HL-60/S4 treated with retinoic acid at 250 ng/mL for 4 days and 3 days (cell line): ENCODE results near the gene BACH1.

Experiments
- in situ Hi-C: fragments of 300-500 bp; cut with MboI; formaldehyde crosslinking; loops from 2 replicates; pipeline ENCODE4 v1.7.0; 2022; ENCODE audit warnings: low sequenced_read_pairs

The BACH1 gene

DNA sequence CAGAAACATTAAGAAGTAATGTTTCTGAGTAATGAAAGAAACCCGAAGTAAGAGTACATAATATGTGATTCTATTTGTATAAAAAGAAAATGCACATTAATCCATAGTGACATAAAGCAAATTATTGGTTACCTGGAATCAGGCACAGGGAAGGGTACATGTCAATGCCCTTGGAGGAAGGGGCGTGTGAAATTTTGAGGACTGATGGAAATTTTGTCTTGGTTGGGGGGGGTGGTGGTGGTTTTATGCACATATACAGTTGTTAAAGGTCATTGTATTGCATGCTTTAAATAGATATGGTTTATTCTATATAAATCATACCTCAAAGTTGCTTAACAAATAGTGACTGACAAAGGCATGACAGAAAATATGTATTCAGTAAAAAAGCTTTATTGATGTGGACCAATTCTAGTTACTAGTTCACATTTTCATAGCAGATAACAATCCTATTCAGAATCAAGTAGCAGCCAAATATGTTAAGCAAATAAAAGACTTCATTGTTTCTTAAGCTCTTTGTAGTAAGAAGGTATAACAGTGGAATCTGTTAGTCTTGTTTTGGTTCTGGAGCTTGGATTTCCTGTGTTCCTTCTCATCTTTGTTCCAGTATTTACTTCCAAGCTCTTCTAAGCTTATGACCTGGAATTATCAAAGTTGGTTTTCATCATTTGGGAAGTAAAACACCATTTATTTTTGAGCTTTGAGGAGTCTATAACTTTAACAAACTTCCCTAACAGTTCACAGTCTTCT lies 15.1 kb downstream of the BACH1 start:
- in situ Hi-C loops, result no loop called here

GRCh38 chr21:29315131-29315749 lies 16.5 kb downstream of the BACH1 start:
- in situ Hi-C loops, result no loop called here

DNA sequence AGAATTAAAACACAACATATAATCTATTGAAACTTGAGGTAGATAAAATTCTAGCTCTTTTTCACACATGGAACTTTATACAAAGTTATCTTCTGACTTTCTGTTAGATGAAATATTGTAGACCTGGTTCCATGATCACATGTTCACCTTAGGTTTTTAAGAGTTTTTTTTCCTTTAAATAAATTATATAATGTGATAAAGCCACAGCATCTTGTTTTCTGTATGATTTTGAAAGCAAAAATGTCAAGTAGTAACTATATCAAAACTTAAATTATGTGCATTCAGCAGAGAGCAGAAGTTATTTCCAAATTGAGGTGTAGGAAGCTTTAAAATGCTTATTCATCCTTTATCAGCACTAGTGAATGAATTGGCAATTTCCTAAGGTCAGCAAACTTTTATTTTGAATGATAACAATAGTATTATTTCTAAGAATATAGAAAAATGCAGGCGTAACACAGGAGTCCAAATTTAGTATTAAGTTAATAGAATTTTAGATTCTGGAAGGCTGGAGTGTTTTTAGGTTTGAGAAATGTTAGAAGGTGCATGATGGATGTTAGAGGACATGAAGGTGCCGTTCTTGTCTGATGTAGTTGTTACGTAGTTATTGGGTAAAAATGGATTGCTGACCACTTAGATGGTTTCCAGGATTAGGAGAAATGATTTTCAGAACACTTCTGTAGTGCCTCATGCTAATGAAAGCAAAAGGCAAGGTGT lies 17.5 kb downstream of the BACH1 start:
- in situ Hi-C loops, result no loop called here

DNA sequence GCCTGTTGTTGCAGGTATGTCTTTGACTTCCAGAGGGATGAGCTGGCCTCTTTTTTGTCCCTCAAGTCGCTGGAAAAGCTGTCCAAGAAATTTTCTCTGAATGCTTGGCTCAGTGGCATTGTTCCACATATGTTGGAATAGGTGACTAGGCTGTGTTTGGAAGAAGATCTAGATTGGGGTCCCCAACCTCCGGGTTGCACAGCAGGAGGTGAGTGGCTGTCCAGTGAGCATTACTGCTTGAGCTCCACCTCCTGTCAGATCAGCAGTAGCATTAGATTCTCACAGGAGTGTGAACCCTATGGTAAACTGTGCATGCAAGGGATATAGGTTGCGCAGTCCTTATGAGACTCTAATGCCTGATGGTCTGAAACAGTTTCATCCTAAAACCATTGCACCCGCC lies 18.1 kb downstream of the BACH1 start:
- in situ Hi-C loops, result no loop called here

- in situ Hi-C loops, result no loop called here
These were observed 19.6 kb downstream of the BACH1 start for GRCh38 chr21:29318354-29318753.

DNA sequence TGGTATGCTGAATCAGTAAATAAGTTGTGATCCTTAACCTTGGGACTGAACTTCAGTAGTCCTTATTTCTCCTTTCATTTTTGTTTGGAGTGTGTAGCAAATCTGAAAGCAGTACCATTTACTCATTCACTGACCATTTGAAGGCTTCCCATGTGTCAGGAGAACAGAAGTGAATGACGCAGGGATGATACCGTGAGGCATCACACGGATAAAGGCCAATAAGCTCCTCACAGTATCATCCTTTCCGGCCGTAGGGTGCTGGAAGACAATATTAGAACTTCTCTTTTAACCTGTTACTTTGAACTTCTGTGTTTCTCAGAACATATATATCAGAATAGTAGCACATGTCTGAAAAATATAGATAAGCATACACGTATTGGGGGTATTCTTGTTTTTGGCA lies 21.3 kb downstream of the BACH1 start:
- in situ Hi-C loops, result no loop called here

DNA sequence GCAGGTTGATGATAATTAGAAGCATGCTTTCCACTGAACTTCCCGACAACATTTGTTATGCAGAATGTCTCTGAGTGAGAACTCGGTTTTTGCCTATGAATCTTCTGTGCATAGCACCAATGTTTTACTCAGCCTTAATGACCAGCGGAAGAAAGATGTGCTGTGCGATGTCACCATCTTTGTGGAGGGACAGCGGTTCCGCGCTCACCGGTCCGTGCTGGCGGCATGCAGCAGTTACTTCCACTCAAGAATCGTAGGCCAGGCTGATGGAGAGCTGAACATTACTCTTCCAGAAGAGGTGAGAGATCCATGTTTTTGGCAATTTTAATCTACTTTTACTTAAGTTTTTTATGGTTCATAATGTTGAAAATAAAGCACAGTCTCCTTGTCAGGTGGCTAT lies 22.5 kb downstream of the BACH1 start:
- in situ Hi-C loops, result no loop called here

DNA sequence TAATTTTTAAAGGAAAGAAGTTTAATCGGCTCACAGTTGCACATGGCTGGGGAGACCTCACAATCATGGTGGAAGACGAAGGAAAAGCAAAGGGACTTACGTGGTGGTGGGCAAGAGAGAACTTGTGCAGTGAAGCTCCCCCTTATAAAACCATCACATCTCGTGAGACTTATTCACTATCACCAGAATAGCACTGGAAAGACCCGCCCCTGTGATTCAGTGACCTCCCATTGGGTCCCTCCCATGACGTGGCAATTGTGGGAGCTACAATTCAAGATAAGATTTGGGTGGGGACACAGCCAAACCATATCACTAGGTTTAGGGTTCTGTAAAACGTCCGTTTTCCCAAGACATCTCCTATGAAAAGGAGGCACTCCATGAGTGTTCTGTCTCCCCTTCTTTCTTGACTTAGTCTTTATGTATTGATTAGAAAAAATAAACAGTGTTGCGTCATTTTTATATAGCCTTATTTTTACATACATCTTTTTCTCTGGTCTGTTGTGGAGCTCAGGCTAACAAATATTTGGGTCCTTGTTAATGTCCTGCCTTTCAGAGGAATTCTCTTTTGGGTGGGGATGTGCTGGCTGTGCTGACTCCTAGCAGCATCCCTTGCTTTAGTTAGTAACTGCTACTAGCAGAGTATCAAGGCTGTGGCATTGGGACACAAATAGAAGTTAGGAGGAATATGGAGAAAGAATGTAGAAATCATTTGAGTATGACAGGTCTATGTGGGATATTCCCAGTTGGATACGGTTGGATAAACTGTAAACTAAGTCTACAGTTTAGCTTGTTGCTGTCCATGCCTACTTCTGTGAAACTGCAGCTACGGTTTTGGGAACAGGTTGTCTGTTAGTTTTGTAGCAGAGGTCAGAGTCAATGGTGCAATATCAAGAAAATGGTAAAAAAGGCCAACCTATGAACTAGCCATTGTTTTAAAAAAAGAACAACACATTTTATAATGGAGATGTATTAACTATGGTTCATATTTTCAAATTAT lies 23.5 kb downstream of the BACH1 start:
- in situ Hi-C loops, result no loop called here

DNA sequence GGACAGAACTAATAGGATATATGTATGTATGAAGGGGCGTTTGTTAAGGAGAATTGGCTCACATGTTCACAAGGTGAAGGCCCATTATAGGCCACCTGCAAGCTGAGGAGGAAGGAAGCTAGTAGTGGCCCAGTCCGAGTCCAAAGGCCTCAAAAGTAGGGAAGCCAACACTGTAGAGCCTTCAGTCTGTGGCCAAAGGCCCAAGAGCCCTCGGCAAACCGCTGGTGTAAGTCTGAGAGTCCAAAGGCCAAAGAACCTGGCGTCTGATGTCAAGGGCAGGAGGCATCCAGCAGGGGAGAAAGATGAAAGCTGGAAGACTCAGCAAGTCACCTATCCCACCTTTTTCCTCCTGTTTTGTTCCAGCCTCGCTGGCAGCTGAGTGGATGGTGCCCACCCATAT lies 24.5 kb downstream of the BACH1 start:
- in situ Hi-C loops, result no loop called here

- in situ Hi-C loops, result no loop called here
These were observed 28.3 kb downstream of the BACH1 start for GRCh38 chr21:29326914-29327554.

DNA sequence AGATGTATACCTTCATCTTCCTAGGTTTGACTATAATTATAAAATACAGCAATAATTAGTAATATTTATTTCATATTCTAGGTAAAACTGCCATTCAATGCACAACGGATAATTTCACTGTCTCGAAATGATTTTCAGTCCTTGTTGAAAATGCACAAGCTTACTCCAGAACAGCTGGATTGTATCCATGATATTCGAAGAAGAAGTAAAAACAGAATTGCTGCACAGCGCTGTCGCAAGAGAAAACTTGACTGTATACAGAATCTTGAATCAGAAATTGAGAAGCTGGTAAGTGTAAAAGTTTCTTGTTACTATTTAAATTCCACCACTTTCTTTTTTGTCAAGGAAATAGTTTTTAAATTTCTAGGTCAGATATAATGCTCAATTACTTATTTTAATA lies 30.7 kb downstream of the BACH1 start:
- in situ Hi-C loops, result no loop called here

GRCh38 chr21:29330797-29331196 lies 32.1 kb downstream of the BACH1 start:
- in situ Hi-C loops, result no loop called here

- in situ Hi-C loops, result no loop called here
These were observed 34.0 kb downstream of the BACH1 start for GRCh38 chr21:29332461-29333362.

DNA sequence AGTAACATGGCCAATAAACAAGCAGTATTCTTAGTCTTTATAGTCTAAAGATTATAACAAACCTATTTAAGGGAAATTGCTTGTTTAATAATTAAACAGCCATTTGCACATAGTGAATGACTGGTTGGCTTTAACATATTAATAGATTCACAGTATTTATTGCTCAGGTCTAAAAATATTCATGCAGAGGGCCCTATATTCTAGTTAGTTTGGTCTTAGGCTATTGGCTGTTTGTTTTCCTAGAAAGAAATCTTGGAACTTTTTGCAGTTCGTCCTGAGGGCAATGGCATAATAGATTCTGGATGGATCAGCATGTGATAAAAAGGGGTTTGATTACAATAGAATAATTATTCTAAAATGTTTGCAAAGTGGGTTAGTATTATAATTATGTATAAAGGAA lies 34.7 kb downstream of the BACH1 start:
- in situ Hi-C loops, result no loop called here

DNA sequence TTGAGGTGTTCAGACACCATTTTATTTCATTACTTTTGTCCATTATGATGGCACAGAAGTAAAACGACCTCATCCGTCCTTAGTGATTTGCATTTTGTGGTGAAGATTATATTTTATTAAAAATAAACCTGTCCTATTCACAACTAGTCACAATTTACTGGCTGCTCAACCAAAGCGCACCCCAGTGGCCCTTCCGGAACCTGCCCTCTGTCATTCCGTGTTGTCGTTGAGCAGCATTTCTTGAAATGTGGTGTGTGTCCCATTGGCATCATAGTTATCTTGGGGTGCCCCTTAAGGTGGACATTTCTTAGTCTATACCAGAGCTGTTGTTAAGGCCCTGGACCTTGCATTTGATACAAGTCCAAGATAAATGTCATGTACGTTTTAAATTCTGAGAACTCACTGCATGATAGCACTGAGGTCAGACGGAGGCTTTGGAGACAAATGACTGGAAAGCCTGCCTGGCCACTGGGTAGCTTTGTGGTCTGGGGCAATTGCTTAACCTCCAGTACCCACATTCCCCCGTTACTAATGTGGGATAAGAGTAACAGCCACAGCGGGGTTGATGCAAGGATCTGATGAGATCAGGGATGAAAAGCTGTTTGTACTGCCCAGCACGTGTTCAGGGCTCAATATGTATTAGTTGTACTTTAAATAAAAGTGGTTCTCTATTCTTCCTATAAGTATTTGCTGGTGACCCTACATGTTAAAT lies 36.2 kb downstream of the BACH1 start:
- in situ Hi-C loops, result no loop called here

DNA sequence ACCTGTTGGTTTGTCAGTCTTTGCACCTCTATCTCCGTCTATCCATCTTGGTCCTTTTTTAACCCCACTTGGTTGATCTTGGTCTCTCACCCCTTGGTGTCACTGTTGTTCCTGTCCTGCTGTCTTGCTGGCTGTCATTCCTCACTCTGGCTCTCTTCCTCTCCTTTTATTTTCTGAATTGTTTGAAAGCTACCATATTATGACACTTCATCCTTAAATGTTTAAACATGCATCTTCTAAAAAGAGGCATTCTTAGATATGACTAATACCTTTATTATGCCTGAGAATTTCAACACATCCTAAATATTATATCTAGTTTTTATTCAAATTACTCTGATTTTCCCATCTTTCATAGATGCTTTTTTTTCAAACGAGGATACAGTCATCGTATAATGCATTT lies 37.0 kb downstream of the BACH1 start:
- in situ Hi-C loops, result no loop called here

DNA sequence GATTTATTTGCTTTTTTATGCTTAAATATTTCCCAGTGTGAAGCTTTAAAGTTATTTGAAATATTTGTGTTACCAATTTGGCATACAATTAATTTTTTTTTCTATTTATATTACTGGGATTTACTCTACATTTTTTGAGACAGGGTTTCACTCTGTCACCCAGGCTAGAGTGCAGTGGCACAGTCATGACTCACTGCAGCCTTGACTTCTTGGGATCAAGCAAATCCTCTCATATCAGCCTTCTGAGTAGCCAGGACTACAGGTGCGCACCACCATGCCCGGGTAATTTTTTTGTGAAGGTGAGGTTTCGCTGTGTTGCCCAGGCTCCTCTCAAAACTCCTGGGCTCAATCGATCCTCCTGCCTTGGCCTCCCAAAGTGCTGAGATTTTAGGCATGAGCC lies 39.5 kb downstream of the BACH1 start:
- in situ Hi-C loops, result no loop called here

- in situ Hi-C loops, result no loop called here
These were observed 41.5 kb downstream of the BACH1 start for GRCh38 chr21:29340228-29340627.
